Fibroblast of the aortic adventitia (primary cell): ENCODE measurements around the gene NAV2. TPM values are rescaled to one million over a fixed set of nuclear protein-coding genes. Genes with fewer than 3 reads are reported as not detected.

ENCODE experiments used
- DNase-seq: peaks from one replicate; pipeline ENCODE4 v3.0.0-alpha.2; 2010; ENCODE audit warnings: low read depth
- H3K4me3 ChIP-seq: 2 replicates; pipeline ENCODE4 v1.5.1; 2011; ENCODE audit warnings: low read depth, mild to moderate bottlenecking, control low read depth, low read length, moderate library complexity
- CTCF ChIP-seq: IDR thresholded peaks from 2 replicates; pipeline ENCODE4 v1.5.1; 2011; ENCODE audit warnings: mild to moderate bottlenecking, low read length, control low read depth, inconsistent platforms; ENCODE audit not compliant: insufficient read depth
- total RNA-seq: library from RNA; depleted of rRNA; stranded (reverse); fragments of >200 nt; gene quantifications from 2 replicates; pipeline ENCODE4 v1.2.3, GENCODE V29; 2012; ENCODE audit warnings: low replicate concordance

NAV2 gene
- total RNA-seq, 1 donor = 44.6 TPM

GRCh38 chr11:19696904-19697303 is 15.7 kb upstream of the NAV2 start:
- H3K4me3 ChIP-seq = no peak overlapping the region
- no peak for TF ChIP-seq CTCF
- DNase-seq = no peak

GRCh38 chr11:19697721-19698121 is 14.9 kb upstream of the NAV2 start:
- DNase-seq = no peak
- no peak for TF ChIP-seq CTCF
- no peak overlapping the region for H3K4me3 ChIP-seq

GRCh38 chr11:19698493-19699292 is 13.9 kb upstream of the NAV2 start:
- H3K4me3 ChIP-seq = no peak overlapping the region
- peak; percentile 93 for DNase-seq
- no peak for TF ChIP-seq CTCF

- TF ChIP-seq CTCF = no peak
- peak; percentile 60 for DNase-seq
- no peak overlapping the region for H3K4me3 ChIP-seq
Observed at GRCh38 chr11:19701421-19701820, 11.2 kb upstream of the NAV2 start.

- no peak for DNase-seq
- H3K4me3 ChIP-seq = no peak overlapping the region
- TF ChIP-seq CTCF = no peak
Observed at GRCh38 chr11:19702620-19703019, 10.0 kb upstream of the NAV2 start.

GRCh38 chr11:19703211-19703610 is 9.4 kb upstream of the NAV2 start:
- H3K4me3 ChIP-seq = no peak overlapping the region
- no peak for DNase-seq

More at GRCh38 chr11:19703211-19703610, 9.4 kb upstream of the NAV2 start:
- TF ChIP-seq CTCF = no peak
